ENCODE results near the gene CCDC182.

CCDC182 gene

DNA sequence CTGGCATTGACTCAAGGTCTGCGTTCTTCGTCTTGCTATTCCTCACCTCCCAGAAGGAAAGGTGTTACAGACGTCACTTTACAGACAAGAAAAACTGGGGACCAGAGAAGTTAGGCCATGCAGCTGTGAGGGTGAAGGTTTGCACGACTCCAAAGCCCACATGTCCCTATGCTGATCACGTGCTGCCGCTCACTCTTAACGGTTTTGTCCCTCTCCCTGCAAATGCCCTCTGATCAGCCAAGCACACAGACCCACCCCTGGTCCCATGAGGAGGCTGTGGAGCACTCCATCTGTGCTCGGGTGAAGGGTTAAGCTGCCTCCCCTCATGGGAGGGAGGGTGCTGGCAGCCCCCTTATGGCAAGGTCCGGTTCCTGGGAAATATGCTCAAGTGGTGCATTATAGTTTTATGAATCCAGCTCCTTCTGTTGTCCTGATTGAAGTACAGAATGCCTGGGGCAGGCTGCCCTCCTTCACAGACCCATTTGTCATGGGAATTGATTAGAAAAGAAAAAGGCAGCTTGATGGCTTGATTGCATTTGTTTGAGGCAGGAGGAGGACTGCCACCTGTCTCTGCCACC lies 18.8 kb downstream of the CCDC182 start:
- no peak for DNase-seq

- DNase-seq, result no peak
Observed at GRCh38 chr17:57724729-57725125, 20.4 kb downstream of the CCDC182 start.

GRCh38 chr17:57724026-57724728 lies 20.9 kb downstream of the CCDC182 start:
- no peak for DNase-seq

- no peak for DNase-seq
Observed at GRCh38 chr17:57723427-57724025, 21.6 kb downstream of the CCDC182 start.

GRCh38 chr17:57722704-57723043 lies 22.4 kb downstream of the CCDC182 start:
- DNase-seq, result no peak

- DNase-seq, result no peak
Observed at GRCh38 chr17:57721967-57722703, 23.0 kb downstream of the CCDC182 start.

DNA sequence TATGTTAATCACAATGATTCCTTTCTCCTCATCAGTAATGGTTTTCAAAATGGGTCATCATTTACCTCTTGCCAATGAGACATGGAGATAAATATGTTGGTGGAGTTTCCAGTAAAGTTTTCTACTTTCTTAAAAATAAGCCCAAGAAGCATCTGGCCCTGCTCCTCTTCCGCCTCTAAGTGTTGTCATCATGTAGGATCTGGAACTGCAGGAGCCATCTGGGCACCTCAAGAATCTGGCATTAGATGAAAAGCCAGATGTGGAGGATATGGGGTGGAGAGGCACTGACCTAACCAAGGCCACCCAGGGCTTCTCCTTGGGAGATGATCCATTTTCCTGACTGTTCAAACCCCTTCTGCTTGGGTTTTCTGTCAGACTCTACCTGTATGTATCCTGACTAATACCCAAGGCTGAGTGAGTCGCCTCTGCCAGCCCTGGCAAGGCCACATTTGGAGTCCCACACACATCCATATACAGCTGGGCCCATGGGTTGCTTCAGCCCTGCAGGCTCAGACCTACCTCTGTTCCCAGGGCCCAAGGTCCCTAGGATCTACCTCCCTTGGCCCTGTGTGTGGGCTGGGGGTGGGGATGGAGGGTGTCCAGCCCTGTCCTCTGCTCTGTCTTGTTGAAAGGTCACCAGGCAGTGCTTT lies 24.6 kb downstream of the CCDC182 start:
- DNase-seq, result no peak

GRCh38 chr17:57718878-57719277 lies 26.2 kb downstream of the CCDC182 start:
- DNase-seq, result no peak

DNA sequence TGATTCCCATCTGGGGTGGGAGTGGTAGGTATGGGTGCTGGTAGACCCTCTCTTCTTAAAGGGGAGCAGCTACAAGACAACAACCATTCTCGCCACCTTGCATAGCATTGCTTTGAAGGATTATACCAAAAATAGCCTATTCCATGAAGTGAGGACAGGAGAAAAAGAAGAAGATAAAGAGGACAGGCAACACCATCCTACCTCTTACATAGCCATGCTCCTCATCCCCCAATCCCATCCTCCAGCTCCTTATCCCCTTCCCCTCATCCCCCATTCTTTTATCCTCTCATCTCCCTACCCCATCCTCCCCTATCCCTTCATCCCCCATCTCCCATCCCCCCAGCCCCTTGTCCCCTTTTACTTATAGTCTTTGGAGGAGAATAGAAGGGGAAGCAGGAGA lies 29.1 kb downstream of the CCDC182 start:
- no peak for DNase-seq

DNA sequence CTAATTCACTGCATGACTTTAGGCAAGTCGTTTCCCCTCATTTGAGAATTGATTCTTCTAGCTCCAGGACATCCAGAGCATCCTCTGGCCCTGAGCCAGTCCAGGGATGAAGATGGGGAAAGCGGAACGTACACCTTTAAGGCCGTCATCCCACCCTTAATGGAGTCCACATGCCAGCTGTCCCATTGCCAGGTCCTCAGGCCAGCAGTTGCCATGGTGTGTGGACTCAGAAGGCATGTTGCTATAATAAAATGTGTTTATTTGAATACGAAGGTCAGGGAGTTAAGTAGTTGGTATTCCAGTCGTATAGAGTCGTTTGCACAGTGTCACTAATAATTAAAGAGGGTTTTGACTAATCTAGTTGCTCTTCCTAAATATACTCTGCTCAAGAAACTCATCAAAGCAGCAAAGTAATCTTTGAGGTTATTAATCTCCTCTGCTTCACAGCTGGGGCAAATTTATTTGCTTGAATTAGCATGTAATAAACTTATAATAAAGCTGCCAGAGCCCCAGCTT lies 30.4 kb downstream of the CCDC182 start:
- no peak for DNase-seq

- DNase-seq, result no peak
Observed at GRCh38 chr17:57713140-57713539, 32.0 kb downstream of the CCDC182 start.

- no peak for DNase-seq
Observed at GRCh38 chr17:57708410-57708809, 36.7 kb downstream of the CCDC182 start.

- DNase-seq, result no peak
Observed at GRCh38 chr17:57707892-57708291, 37.2 kb downstream of the CCDC182 start.

GRCh38 chr17:57706761-57707160 lies 38.3 kb downstream of the CCDC182 start:
- no peak for DNase-seq

- no peak for DNase-seq
Observed at GRCh38 chr17:57705921-57706695, 39.0 kb downstream of the CCDC182 start.

- no peak for DNase-seq
Observed at GRCh38 chr17:57704448-57704847, 40.7 kb downstream of the CCDC182 start.

DNA sequence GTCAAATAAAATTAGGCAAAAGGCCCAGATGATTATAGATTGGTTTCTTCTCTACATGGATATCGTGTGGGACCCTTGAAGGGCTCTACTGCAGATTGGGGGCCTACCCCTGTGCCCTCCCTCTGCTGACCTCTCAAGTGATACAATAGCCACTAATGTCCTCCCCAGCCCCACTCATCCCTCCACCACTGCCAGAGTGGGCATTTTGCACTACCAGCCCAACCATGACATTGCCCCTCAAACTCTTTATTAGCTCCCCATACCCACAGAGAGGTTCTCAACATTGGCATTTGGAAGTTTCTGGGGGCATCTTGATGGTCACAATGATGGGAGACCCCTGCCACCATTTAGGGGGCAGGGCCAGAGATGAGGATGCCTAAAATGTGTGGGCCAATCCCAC lies 41.8 kb downstream of the CCDC182 start:
- no peak for DNase-seq

DNA sequence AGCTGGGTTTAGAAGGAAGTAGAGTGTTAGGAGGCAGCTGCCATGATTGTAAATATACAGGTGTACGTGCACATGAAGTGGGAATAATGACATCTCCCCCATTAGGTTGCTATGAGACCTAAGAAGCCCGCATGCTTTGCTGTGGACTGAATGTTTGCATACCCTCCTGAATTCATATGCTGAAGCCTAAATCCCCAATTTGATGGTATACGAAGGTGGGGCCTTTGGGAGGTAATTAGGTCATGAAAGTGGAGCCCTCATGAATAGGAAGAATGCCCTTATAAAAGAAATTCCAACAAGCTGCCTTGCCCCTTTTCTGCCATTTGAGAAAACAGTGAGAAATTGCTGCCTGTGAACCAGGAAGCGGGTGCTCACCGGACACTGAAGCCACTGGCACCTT lies 44.0 kb downstream of the CCDC182 start:
- DNase-seq, result no peak

- DNase-seq, result no peak
Observed at GRCh38 chr17:57699751-57700219, 45.3 kb downstream of the CCDC182 start.

DNA sequence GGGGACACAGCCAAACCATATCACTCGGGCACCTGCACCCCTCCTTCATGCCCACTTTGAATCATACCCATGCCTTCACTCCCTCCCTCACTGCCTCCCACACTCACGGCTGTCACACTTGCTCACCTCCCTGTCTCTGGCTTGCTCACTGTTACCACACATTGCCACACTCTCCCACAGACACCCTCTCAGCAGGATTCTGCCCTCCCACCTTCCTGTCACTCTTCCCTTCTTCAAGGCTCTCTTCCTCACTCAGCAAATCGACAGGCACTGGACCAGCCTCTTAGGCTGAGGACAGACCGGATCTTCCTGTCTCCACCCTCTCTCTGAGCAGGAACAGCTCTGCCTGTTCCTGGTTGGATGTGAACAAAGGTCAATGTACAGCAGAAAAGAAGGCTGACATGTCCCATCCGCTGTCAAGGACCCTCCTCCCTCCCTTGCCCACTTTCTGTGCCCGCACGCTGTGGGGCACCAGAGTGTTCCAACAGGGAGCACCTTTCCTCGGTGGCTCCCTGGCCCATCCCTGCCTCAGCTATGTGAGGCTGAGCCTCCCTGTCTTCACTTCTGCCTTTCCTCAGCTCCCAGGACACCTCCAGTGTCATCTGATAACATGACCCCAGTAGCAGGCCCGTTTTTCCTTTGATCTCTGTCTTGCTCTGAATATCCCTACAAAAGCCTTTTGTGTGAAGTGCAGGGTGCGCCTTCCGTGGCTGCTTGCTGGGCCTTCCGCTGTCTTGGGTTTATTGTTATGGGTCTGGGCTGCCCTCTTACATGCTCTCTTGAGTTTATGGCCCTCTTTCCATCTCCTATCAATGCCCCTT lies 47.0 kb downstream of the CCDC182 start:
- no peak for DNase-seq

- DNase-seq, result no peak
Observed at GRCh38 chr17:57697197-57697596, 47.9 kb downstream of the CCDC182 start.
